Effector memory CD8-positive, alpha-beta T cell (primary cell): ENCODE data around the gene CDH8.

ENCODE experiments used
- ATAC-seq: fragments of 150-1000 bp; cut with Tn5 transposase; replicated peaks from 2 replicates; pipeline ENCODE4 v1.10.0; 2021; ENCODE audit warnings: mild to moderate bottlenecking, moderate library complexity
- DNase-seq, 3 experiments: peaks; one replicate each; pipeline ENCODE4 v3.0.0; 2021
- H3K27ac Mint-ChIP-seq, 2 donors: one replicate each; pipeline ENCODE4 v1.8.0; 2022; ENCODE audit warnings: mild to moderate bottlenecking in 2 of 2, mixed read lengths in 2 of 2, moderate library complexity in 2 of 2
- H3K27me3 Mint-ChIP-seq, 2 donors: one replicate each; pipeline ENCODE4 v1.8.0; 2022; ENCODE audit warnings: mixed read lengths in 2 of 2
- H3K36me3 Mint-ChIP-seq: one replicate; pipeline ENCODE4 v1.8.0; 2022; ENCODE audit warnings: mild to moderate bottlenecking, moderate library complexity, mixed read lengths; ENCODE audit not compliant: insufficient read depth
- H3K4me1 Mint-ChIP-seq, 2 donors: one replicate each; pipeline ENCODE4 v1.8.0; 2022; ENCODE audit warnings: low read depth in 2 of 2, mixed read lengths in 2 of 2
- H3K4me3 Mint-ChIP-seq, 2 donors: one replicate each; pipeline ENCODE4 v1.8.0; 2022; ENCODE audit warnings: mild to moderate bottlenecking in 2 of 2, mixed read lengths in 2 of 2, moderate library complexity in 2 of 2
- H3K9me3 Mint-ChIP-seq, 2 donors: one replicate each; pipeline ENCODE4 v1.8.0; 2022; ENCODE audit warnings: mixed read lengths in 2 of 2
- total RNA-seq, 9 experiments: gene quantifications; one replicate each; lab custom pipeline; 2026; lab: John Stamatoyannopoulos, UW

Gene CDH8, protein sequence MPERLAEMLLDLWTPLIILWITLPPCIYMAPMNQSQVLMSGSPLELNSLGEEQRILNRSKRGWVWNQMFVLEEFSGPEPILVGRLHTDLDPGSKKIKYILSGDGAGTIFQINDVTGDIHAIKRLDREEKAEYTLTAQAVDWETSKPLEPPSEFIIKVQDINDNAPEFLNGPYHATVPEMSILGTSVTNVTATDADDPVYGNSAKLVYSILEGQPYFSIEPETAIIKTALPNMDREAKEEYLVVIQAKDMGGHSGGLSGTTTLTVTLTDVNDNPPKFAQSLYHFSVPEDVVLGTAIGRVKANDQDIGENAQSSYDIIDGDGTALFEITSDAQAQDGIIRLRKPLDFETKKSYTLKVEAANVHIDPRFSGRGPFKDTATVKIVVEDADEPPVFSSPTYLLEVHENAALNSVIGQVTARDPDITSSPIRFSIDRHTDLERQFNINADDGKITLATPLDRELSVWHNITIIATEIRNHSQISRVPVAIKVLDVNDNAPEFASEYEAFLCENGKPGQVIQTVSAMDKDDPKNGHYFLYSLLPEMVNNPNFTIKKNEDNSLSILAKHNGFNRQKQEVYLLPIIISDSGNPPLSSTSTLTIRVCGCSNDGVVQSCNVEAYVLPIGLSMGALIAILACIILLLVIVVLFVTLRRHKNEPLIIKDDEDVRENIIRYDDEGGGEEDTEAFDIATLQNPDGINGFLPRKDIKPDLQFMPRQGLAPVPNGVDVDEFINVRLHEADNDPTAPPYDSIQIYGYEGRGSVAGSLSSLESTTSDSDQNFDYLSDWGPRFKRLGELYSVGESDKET
- 0 to 0.10 (median 0) reads per million in 9 experiments for total RNA-seq

DNA sequence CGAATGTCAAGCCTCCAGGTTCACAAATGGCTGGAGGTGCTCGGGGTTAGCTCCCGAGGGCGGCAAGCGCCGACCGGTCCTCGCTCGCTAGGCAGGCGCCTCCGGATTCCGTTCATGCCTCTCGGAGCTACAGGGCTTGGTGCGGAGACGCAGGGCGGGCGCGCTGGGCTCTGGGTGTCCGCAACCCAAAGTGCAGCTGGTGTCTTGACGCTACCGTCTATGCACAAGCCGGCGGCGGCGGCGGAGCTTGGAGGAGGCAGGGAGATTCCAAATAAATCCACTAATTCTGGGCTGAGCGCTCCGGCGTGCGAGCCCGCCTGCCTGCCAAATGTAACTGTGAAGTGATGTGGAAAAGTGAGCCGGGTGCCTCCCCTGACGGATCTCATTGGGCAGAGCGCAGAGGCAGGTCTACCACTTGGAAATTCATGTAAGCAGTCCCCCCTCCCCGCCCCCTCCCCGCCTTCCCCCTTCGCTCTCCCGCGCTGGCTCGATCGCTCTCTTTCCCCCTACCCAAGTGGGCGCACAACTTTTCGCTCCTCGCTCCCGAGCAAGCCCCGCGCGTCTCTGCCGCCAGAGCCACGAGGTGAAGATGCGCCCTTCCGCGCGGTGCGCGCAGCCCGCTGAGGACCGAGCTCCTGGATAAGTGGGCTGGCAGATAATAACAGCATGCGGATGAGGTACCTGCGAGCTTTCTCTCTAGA is at the start of gene CDH8:
Gene CDH8, minus strand, starts transcription at position 338 of the 701 bp plus-strand sequence. CDS start 15,035 bp downstream, outside the sequence.
- Mint-ChIP-seq H3K27ac (no peak within 1 kb of the TSS), H3K27me3 (peaks cover 0 to 9% of the 10 kb centered on the region in 2 donors), H3K36me3 (no peaks in the 10 kb centered on the region), H3K9me3 (peaks cover 9 to 13% of the 10 kb centered on the region in 2 donors), H3K4me3 (no peak within 1 kb of the TSS), H3K4me1 (peaks cover 0 to 2% of the 10 kb centered on the region in 2 donors)
- ATAC-seq (no peak), DNase-seq (no peak)

DNA sequence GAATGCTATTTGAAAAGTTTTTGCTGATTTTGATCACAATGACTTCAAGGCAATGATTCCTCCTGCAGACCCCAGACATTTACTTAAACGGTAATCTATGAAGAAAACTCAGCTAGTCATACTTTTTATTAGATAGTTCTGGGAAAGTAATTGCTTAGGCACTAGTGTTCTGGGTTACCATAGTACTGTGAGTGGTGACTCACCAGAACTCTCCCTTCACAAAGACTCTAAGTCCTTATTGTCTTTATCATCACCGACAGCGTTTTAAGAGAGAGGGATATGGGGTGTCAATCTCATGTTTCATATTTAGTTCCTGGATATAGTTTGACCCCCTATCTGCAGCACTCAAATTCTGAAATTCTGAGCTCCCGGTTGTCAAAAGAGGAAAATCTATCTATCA is 43.0 kb upstream of the CDH8 start:
- Mint-ChIP-seq H3K9me3 (peaks cover 12 to 21% of the 10 kb centered on the region in 2 donors), H3K27me3 (no peaks in the 10 kb centered on the region), H3K4me1 (no peaks in the 10 kb centered on the region), H3K36me3 (no peaks in the 10 kb centered on the region), H3K4me3 (no peak overlapping the region), H3K27ac (no peak overlapping the region)
- ATAC-seq (no peak), DNase-seq (no peak)

DNA sequence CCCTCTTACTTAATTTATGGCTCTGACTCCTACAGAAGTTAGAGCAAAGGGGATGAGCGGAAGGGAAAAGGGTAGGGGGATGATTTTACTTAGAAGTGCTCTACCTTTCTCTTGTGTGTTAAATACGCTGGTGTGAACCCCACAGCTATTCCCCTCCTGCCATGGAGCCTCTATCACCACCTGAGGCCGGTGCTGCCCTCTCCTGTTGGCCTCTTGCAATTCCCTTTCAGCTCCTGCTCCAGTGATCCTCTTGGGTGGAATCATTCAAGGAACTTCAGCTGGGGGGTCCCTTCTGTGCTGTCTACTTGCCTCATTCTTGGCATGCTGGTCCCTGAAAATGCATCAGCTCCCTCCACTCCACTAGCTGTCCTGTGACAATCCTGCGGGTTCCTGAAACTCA is 41.8 kb upstream of the CDH8 start:
- peaks cover 12 to 22% of the 10 kb centered on the region in 2 donors for H3K9me3 Mint-ChIP-seq
- H3K4me1 Mint-ChIP-seq, result no peaks in the 10 kb centered on the region
- H3K4me3 Mint-ChIP-seq, result no peak overlapping the region
- no peak for DNase-seq
- H3K27ac Mint-ChIP-seq, result no peak overlapping the region
- no peaks in the 10 kb centered on the region for H3K36me3 Mint-ChIP-seq
- H3K27me3 Mint-ChIP-seq, result no peaks in the 10 kb centered on the region
- no peak for ATAC-seq

DNA sequence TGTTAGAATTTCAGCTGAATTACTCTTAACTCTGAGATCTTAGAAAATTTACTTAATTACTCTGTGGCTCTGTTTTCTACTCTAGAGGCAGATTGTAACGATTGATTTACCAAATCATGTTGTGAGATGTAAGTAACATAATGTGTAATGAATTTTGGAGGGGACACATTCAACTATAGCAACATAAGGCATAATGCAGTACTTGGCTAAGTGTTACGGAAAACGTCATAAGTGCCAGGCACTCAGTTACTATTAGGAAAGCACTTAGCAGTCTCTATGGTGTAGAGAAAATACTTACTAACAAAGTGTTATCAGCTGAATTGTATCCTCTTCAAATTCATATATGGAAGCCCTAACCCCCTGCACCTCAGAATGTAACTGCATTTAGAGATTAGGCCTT is 40.6 kb upstream of the CDH8 start:
- Mint-ChIP-seq H3K4me1 (no peaks in the 10 kb centered on the region), H3K27ac (no peak overlapping the region), H3K27me3 (no peaks in the 10 kb centered on the region), H3K4me3 (no peak overlapping the region), H3K36me3 (no peaks in the 10 kb centered on the region), H3K9me3 (peaks cover 14 to 26% of the 10 kb centered on the region in 2 donors)
- no peak for DNase-seq
- ATAC-seq, result no peak

DNA sequence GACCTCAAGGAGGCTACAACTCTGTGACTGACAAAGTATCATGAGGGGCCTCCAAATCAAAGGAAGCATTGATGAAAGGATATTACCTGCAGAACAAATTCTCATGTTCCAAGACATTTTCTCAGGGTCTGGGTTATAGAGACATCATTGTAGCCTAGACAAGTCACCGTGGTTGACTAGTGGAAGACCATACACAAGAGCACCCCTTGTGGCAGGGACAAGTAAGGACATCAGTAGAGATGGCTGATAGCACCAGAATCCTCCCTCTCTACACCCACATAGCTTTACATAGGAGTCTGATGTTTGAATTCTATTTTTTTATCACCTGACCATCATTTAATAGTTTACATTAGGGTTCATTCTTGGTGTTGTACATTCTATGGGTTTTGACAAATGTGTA is 32.5 kb upstream of the CDH8 start:
- no peaks in the 10 kb centered on the region for H3K27me3 Mint-ChIP-seq
- DNase-seq (no peak), ATAC-seq (no peak)
- no peaks in the 10 kb centered on the region for H3K4me1 Mint-ChIP-seq
- H3K4me3 Mint-ChIP-seq, result no peak overlapping the region
- no peak overlapping the region for H3K27ac Mint-ChIP-seq
- no peaks in the 10 kb centered on the region for H3K36me3 Mint-ChIP-seq
- peaks cover 6 to 25% of the 10 kb centered on the region in 2 donors for H3K9me3 Mint-ChIP-seq

DNA sequence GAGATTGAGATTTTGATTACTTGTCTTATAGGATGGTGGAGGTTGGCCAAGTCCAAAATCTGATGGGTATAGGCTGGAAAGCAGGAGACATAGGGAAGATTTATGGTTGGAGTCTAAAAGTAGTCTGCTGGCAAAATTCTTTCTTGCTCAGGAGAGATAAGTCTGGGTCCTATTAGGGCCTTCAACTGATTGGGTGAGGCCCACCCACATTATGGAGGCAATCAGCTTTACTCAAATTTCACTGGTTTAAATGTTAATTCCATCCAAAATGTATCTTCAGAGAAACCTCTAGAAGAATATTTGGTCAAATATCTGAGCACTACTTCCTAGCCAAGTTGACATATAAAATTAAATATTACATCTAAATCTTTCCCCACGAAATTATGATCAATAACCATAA is 31.7 kb upstream of the CDH8 start:
- Mint-ChIP-seq H3K27me3 (no peaks in the 10 kb centered on the region), H3K27ac (no peak overlapping the region), H3K36me3 (no peaks in the 10 kb centered on the region), H3K9me3 (peaks cover 9 to 23% of the 10 kb centered on the region in 2 donors), H3K4me1 (no peaks in the 10 kb centered on the region), H3K4me3 (no peak overlapping the region)
- DNase-seq (no peak), ATAC-seq (no peak)

DNA sequence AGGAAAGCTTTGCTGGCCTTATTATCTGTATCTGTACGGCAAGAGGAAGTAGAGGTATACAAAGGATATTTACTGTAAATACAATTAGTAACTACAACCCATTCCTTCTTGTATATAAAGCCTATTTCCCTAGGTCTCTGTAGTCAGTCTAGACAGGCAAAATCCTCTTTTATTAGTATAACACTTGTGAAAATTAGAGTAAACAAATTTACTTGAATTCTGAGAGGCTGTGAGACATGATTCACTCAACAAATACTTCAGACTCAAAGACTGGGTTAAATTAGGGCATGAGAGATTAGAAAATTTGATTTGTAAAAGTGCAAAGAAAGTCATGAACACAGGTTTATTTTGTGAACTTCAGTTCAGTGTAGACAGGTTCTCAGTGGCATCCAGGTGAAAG is 30.9 kb upstream of the CDH8 start:
- no peak for DNase-seq
- no peaks in the 10 kb centered on the region for H3K27me3 Mint-ChIP-seq
- H3K9me3 Mint-ChIP-seq, result peaks cover 5 to 15% of the 10 kb centered on the region in 2 donors
- no peak for ATAC-seq
- H3K4me1 Mint-ChIP-seq, result no peaks in the 10 kb centered on the region
- no peak overlapping the region for H3K4me3 Mint-ChIP-seq
- no peak overlapping the region for H3K27ac Mint-ChIP-seq
- no peaks in the 10 kb centered on the region for H3K36me3 Mint-ChIP-seq

DNA sequence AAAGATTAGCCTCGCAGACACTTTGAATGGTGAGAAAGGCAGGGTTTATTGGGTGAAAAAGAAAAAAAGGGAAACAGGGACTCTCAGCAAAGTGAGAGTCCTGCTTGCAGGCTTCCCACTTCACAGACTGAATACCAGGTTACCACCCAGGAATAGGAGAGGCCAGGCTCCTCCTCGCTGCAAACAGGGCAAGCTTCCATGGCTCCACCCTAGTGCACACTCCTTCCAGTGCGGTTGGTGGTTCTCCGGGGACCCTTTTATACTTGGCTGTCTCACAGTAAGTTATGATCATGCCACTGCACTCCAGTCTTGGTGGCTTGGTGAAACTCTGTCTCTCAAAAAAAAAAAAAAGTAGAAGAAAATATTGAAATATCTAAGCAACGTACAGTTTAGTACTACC is 30.5 kb upstream of the CDH8 start:
- H3K4me1 Mint-ChIP-seq, result no peaks in the 10 kb centered on the region
- H3K4me3 Mint-ChIP-seq, result no peak overlapping the region
- no peak overlapping the region for H3K27ac Mint-ChIP-seq
- DNase-seq (no peak), ATAC-seq (no peak)
- H3K36me3 Mint-ChIP-seq, result no peaks in the 10 kb centered on the region
- H3K27me3 Mint-ChIP-seq, result no peaks in the 10 kb centered on the region
- H3K9me3 Mint-ChIP-seq, result peaks cover 5 to 15% of the 10 kb centered on the region in 2 donors

DNA sequence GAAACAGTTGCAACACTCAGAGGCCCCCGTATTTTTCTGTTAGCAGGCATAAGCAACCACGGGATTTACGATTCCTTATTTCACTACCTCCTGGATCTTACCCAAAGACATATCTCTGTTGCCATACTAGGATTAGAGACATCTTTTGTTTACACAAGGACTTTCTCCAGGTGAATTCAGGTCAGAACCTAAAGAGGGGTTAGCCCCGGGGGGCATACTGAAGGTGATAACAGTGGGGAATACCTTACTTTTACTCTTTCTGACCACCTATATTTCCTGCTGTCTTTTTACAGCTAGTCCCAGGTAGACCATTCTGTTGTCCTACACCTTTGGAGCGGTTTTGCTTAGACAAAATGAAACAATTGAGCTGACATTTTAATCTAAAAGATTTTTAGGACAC is 27.9 kb upstream of the CDH8 start:
- DNase-seq, result no peak
- Mint-ChIP-seq H3K9me3 (peaks cover 4 to 19% of the 10 kb centered on the region in 2 donors), H3K4me3 (no peak overlapping the region), H3K27me3 (no peaks in the 10 kb centered on the region), H3K4me1 (no peaks in the 10 kb centered on the region), H3K27ac (no peak overlapping the region), H3K36me3 (no peaks in the 10 kb centered on the region)
- no peak for ATAC-seq

DNA sequence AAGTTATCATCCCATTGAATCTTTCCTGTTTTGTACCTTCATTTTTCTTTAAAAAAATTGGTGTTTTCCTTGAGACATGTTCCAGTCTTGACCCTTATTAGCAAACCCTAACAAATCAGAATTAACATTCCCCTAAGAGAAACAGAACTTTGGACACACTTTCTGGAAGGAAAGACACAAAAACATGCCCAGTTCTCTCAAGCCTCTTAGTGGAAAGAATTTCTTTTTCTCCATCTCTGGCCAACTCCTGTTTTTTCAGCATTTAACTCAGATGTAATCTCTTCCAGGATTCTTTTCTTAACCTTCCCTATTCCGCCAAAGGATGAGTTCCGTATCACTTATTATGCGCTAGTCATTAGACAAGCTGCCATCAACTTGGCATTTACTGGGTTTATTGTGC is 23.9 kb upstream of the CDH8 start:
- Mint-ChIP-seq H3K4me1 (no peaks in the 10 kb centered on the region), H3K27ac (no peak overlapping the region), H3K4me3 (no peak overlapping the region), H3K36me3 (no peaks in the 10 kb centered on the region), H3K27me3 (no peaks in the 10 kb centered on the region), H3K9me3 (peaks cover 15 to 29% of the 10 kb centered on the region in 2 donors)
- DNase-seq, result no peak
- ATAC-seq, result no peak

DNA sequence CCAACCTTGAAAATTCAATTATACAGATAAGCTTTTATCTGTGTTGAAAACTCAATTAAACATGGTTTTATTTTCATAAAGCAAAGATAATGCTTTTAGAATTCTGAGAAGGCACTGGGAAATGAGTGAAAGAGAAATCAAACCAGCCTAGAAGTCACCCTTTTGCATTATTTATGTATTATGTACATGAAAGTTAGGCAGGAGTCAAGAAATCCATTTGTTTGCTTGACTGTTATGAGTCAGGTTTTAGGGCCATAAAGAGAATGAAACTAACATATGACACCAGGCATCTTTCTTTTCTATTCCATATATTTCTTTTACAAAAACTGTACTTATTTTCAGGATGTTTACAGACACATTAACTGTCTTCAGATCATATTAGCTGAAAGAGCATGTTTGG is 23.3 kb upstream of the CDH8 start:
- ATAC-seq (no peak), DNase-seq (no peak)
- no peaks in the 10 kb centered on the region for H3K36me3 Mint-ChIP-seq
- H3K4me3 Mint-ChIP-seq, result no peak overlapping the region
- H3K9me3 Mint-ChIP-seq, result peaks cover 15 to 32% of the 10 kb centered on the region in 2 donors
- H3K27me3 Mint-ChIP-seq, result no peaks in the 10 kb centered on the region
- no peaks in the 10 kb centered on the region for H3K4me1 Mint-ChIP-seq
- no peak overlapping the region for H3K27ac Mint-ChIP-seq

DNA sequence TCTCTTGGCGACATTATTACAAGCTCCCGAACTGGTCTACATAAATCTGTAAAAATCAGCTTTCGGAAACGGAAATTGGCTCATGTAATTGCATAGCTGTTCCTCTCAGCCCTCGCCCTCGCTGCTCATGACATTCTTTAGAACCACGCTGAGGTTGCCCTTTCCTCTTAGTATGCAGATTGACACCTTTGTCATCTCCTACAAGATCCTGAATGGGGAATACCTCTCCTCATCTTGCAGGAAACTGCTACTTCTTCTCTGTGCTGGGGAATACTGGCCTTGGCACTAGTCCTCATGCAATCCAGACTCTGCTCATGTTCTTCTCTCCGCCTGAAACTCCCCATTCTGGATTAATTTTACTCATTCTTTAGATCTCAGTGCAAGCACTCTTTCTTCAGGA is 22.2 kb upstream of the CDH8 start:
- Mint-ChIP-seq H3K4me3 (no peak overlapping the region), H3K4me1 (no peaks in the 10 kb centered on the region), H3K36me3 (no peaks in the 10 kb centered on the region), H3K27me3 (no peaks in the 10 kb centered on the region), H3K9me3 (peaks cover 15 to 32% of the 10 kb centered on the region in 2 donors), H3K27ac (no peak overlapping the region)
- ATAC-seq (no peak), DNase-seq (no peak)

DNA sequence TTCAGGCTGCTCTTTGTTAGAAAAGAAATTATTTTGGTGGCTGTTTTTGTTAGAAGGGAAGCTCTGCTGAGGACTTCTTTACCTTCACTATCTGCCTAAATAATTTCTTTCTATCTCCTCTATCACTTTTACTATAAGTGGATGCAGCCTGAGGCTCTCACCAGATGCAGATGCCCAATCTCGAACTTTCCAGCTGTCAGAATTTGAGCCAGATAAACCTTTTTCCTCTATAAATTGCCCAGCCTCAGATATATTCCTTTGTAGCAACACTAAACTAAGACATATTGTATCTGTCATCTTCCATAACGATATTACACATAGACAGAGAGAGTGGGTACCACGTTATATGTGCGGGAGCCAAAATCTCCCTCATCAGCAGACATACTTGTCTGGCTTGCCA is 15.7 kb upstream of the CDH8 start:
- Mint-ChIP-seq H3K27me3 (no peaks in the 10 kb centered on the region), H3K27ac (no peak overlapping the region), H3K4me1 (no peaks in the 10 kb centered on the region), H3K36me3 (no peaks in the 10 kb centered on the region), H3K9me3 (peaks cover 7 to 20% of the 10 kb centered on the region in 2 donors), H3K4me3 (no peak overlapping the region)
- DNase-seq (no peak), ATAC-seq (no peak)
